PC-3 (cell line): ENCODE measurements around the gene CUEDC2. TPM values are rescaled to one million over a fixed set of nuclear protein-coding genes. Genes with fewer than 3 reads are reported as not detected.

Experiments
- ATAC-seq: fragments of 200-7000 bp; cut with Tn5 transposase; 2 replicates; pipeline ENCODE4 v1.9.1; 2020; ENCODE audit warnings: mild to moderate bottlenecking, moderate library complexity
- BruUV-seq: library from RNA; stranded (reverse); fragments of 400-500 nt; replicated peaks from 2 replicates; lab custom pipeline; 2021; lab: Mats Ljungman, UMichigan
- CTCF ChIA-PET: fragments of 300-600 bp; sonication (Branson Sonifier 250); formaldehyde crosslinking; loops from one replicate; lab custom pipeline; 2022; ENCODE audit warnings: antibody characterized with exemption; lab: Charles Lee
- POLR2A ChIA-PET: fragments of 300-600 bp; sonication (Branson Sonifier 250); formaldehyde crosslinking; loops from one replicate; lab custom pipeline; 2022; ENCODE audit warnings: antibody characterized with exemption; ENCODE audit not compliant: unreplicated experiment; lab: Charles Lee
- DNase-seq: peaks from one replicate; pipeline ENCODE4 v3.0.0-alpha.2; 2015
- H2AFZ ChIP-seq: fragments of 300-600 bp; sonication (generic); 2 replicates; pipeline ENCODE4 v1.6.0; 2016; ENCODE audit warnings: antibody characterized with exemption, low read length
- H3F3A ChIP-seq: fragments of 300-600 bp; sonication (generic); one replicate; pipeline ENCODE4 v1.6.0; 2017; ENCODE audit warnings: antibody characterized with exemption, low read length, control low read depth, mild to moderate bottlenecking; ENCODE audit not compliant: unreplicated experiment
- H3K27ac ChIP-seq: fragments of 300-600 bp; sonication (generic); 2 replicates; pipeline ENCODE4 v1.5.1; 2016; ENCODE audit warnings: mild to moderate bottlenecking, low read length
- H3K27me3 ChIP-seq: fragments of 300-600 bp; sonication (generic); 2 replicates; pipeline ENCODE4 v1.6.1; 2016; ENCODE audit warnings: low read length, mixed read lengths
- H3K36me3 ChIP-seq: fragments of 300-600 bp; sonication (generic); 2 replicates; pipeline ENCODE4 v1.6.1; 2016; ENCODE audit warnings: low read depth, mixed run types, low read length, mixed read lengths
- H3K4me1 ChIP-seq: fragments of 300-600 bp; sonication (generic); 2 replicates; pipeline ENCODE4 v1.5.1; 2016; ENCODE audit warnings: low read length; ENCODE audit not compliant: insufficient read depth
- H3K4me2 ChIP-seq: fragments of 300-600 bp; sonication (generic); 2 replicates; pipeline ENCODE4 v1.6.0; 2016; ENCODE audit warnings: low read length
- H3K4me3 ChIP-seq: fragments of 300-600 bp; sonication (generic); 2 replicates; pipeline ENCODE4 v1.5.1; 2016; ENCODE audit warnings: mild to moderate bottlenecking, low read length, mixed read lengths
- H3K79me2 ChIP-seq: fragments of 300-600 bp; sonication (generic); 2 replicates; pipeline ENCODE4 v1.6.1; 2017; ENCODE audit warnings: low read length, mixed read lengths
- H3K9ac ChIP-seq: fragments of 300-600 bp; sonication (generic); 2 replicates; pipeline ENCODE4 v1.6.0; 2016; ENCODE audit warnings: mild to moderate bottlenecking, low read length
- H3K9me2 ChIP-seq: fragments of 300-600 bp; sonication (generic); replicated peaks from 2 replicates; pipeline ENCODE4 v1.6.1; 2016; ENCODE audit warnings: mixed run types, low read length, mixed read lengths
- H3K9me3 ChIP-seq: fragments of 300-600 bp; sonication (generic); 2 replicates; pipeline ENCODE4 v1.6.1; 2016; ENCODE audit warnings: low read length, mixed read lengths
- H4K20me1 ChIP-seq: fragments of 300-600 bp; sonication (generic); 2 replicates; pipeline ENCODE4 v1.6.1; 2016; ENCODE audit warnings: low read length, mixed read lengths
- EZH2 ChIP-seq: fragments of 300-600 bp; sonication (generic); IDR thresholded peaks from one replicate; pipeline ENCODE4 v1.6.1; 2017; ENCODE audit warnings: antibody characterized with exemption, mild to moderate bottlenecking, low read length; ENCODE audit not compliant: unreplicated experiment
- EZH2phosphoT487 ChIP-seq: fragments of 300-600 bp; sonication (generic); IDR thresholded peaks from 2 replicates; pipeline ENCODE4 v1.6.1; 2018; ENCODE audit warnings: mild to moderate bottlenecking, antibody characterized with exemption, low read length, borderline replicate concordance
- intact Hi-C: fragments of 100-400 bp; cut with micrococcal nuclease; formaldehyde crosslinking; loops from 2 replicates; pipeline ENCODE4 v1.9.0; 2023
- total RNA-seq: library from RNA; depleted of rRNA; stranded (reverse); fragments of >200 nt; gene quantifications from 2 replicates; pipeline ENCODE4 v1.2.3, GENCODE V29; 2014
- TF ChIP-seq, protein P1 (sequence below): fragments of 300-600 bp; sonication (generic); conservative IDR thresholded peaks from 2 replicates; pipeline ENCODE4 v1.5.1; 2017; ENCODE audit warnings: antibody characterized with exemption, low read depth, mild to moderate bottlenecking, low read length

The CUEDC2 gene
- total RNA-seq, 1 experiment from 2014 or later, result 51.4 TPM

DNA sequence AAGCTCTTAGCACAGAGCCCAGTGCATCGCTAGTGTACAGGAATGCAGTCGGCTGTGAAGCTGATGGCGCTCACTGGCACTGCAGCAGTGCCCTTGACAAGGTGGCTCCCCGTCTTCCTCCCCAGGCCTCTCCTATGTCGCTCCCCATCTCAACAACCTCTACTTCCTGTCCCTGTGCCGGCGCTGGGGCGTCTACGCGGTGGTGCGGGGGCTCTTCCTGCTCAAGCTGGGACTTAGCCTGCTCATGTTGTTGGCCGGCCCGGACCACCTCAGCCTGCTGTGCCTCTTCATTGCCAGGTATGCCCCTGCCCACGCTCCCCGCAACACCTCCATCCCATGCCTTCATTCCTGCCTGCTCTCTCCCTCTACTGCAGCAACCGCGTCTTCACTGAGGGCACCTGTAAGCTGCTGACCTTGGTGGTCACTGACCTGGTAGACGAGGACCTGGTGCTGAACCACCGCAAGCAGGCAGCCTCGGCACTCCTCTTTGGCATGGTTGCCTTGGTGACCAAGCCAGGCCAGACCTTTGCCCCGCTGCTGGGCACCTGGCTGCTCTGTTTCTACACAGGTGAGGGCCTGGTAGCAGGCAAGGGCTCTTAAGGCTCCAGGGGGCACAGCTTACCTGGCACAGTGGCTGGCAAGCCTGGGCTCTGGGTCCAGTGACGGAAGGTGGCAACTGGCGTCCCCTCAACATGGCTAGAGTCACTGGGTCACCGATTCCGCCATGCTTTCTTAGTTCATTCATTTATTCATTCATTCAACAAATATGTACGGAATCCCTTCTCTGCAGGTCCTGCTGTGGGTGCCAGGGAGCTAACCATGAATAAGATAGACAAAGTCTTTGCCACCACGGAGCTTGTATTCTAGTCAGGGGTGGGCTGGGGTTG lies 41.3 kb upstream of the CUEDC2 start:
- Histone ChIP-seq H3K27me3 (no peaks in the 10 kb centered on the region), H3K4me3 (no peak overlapping the region), H3K9me3 (no peaks in the 10 kb centered on the region), H3K9me2 (no peaks in the 10 kb centered on the region), H4K20me1 (no peaks in the 10 kb centered on the region), H3K4me2 (no peak overlapping the region), H2AFZ (no peak overlapping the region), H3K9ac (no peak overlapping the region), H3F3A (no peaks in the 10 kb centered on the region), H3K4me1 (no peaks in the 10 kb centered on the region), H3K27ac (no peak overlapping the region), H3K36me3 (no peaks in the 10 kb centered on the region), H3K79me2 (no peaks in the 10 kb centered on the region)
- no TSS peak for BruUV-seq
- CTCF ChIA-PET, result interaction anchor here (0.6 kb wide), 1 partner anchor 79 kb away, joined by 5 read pairs; no protein-coding TSS in a partner anchor
- POLR2A ChIA-PET, result interaction anchor here (0.6 kb wide), 1 partner anchor 42 kb away, joined by 6 read pairs; the partner anchor contains the start of gene CUEDC2
- ATAC-seq (no peak), DNase-seq (no peak)
- no peak for TF ChIP-seq EZH2phosphoT487
- TF ChIP-seq EZH2, result no peak
- TF ChIP-seq, protein P1, sequence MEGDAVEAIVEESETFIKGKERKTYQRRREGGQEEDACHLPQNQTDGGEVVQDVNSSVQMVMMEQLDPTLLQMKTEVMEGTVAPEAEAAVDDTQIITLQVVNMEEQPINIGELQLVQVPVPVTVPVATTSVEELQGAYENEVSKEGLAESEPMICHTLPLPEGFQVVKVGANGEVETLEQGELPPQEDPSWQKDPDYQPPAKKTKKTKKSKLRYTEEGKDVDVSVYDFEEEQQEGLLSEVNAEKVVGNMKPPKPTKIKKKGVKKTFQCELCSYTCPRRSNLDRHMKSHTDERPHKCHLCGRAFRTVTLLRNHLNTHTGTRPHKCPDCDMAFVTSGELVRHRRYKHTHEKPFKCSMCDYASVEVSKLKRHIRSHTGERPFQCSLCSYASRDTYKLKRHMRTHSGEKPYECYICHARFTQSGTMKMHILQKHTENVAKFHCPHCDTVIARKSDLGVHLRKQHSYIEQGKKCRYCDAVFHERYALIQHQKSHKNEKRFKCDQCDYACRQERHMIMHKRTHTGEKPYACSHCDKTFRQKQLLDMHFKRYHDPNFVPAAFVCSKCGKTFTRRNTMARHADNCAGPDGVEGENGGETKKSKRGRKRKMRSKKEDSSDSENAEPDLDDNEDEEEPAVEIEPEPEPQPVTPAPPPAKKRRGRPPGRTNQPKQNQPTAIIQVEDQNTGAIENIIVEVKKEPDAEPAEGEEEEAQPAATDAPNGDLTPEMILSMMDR, result no peak
- intact Hi-C loops, result no loop called here

DNA sequence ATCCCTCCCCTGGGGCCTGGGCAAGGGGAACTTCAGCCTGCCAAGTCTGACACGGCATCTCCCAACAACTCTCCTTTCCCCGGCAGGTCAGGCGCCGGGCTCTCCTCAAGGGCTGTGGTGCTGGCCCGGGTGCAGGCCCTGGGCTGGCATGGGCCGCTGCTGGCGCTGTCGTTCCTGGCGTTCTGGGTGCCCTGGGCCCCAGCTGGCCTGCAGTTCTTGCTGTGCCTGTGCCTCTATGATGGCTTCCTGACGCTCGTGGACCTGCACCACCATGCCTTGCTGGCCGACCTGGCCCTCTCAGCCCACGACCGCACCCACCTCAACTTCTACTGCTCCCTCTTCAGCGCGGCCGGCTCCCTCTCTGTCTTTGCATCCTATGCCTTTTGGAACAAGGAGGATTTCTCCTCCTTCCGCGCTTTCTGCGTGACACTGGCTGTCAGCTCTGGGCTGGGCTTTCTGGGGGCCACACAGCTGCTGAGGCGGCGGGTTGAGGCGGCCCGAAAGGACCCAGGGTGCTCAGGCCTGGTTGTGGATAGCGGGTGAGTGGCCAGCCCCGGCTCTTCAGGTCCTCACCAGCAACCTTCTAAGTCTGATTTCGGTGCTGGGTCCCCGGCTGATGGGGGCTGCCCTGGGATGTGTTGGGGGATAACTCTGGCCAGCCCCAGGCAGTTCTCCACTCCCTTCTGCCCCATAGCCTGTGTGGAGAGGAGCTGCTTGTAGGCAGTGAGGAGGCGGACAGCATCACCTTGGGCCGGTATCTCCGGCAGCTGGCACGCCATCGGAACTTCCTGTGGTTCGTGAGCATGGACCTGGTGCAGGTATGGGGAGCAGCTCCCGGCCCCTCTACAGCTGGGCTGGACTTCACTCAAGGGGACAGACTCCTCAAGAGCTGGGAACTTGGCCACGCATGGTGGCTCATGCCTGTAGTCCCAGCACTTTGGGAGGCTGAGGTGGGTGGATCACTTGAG lies 38.5 kb upstream of the CUEDC2 start:
- CTCF ChIA-PET, result no interaction called here

More for the DNA sequence above, 38.5 kb upstream of the CUEDC2 start:
- no peak overlapping the region for H3K4me3 ChIP-seq
- no peaks in the 10 kb centered on the region for H3K27me3 ChIP-seq
- H3K9ac ChIP-seq, result no peak overlapping the region
- no peaks in the 10 kb centered on the region for H3F3A ChIP-seq
- H3K36me3 ChIP-seq, result no peaks in the 10 kb centered on the region
- no peak overlapping the region for H3K27ac ChIP-seq
- TF ChIP-seq, protein P1, result no peak
- TF ChIP-seq EZH2phosphoT487, result no peak
- no peak for TF ChIP-seq EZH2
- no peaks in the 10 kb centered on the region for H3K4me1 ChIP-seq
- DNase-seq (no peak), ATAC-seq (no peak)
- POLR2A ChIA-PET, result no interaction called here
- intact Hi-C loops, result no loop called here
- no peaks in the 10 kb centered on the region for H3K79me2 ChIP-seq
- H4K20me1 ChIP-seq, result no peaks in the 10 kb centered on the region
- no peaks in the 10 kb centered on the region for H3K9me2 ChIP-seq
- H3K9me3 ChIP-seq, result no peaks in the 10 kb centered on the region
- no peak overlapping the region for H3K4me2 ChIP-seq
- H2AFZ ChIP-seq, result no peak overlapping the region
- no TSS peak for BruUV-seq
